Left lung (tissue), 10 donors: ENCODE measurements around the gene PCDHGA5. TPM values are rescaled to one million over a fixed set of nuclear protein-coding genes. Genes with fewer than 3 reads are reported as not detected.

ENCODE experiments used
- ATAC-seq: fragments of 200-7000 bp; cut with Tn5 transposase; one replicate; pipeline ENCODE4 v1.9.1; 2020; ENCODE audit warnings: moderate library complexity
- DNase-seq, 4 donors: peaks; one replicate each; pipeline ENCODE4 v3.0.0-alpha.2; 2013 to 2020
- H3K27ac ChIP-seq, 2 donors: fragments of 200-600 bp; sonication (generic) in 1 of 2; one replicate each; pipeline versions ENCODE4 v1.5.0 to v1.8.0; 2020 to 2021
- H3K27me3 ChIP-seq, 2 donors: fragments of 200-600 bp; sonication (generic) in 1 of 2; one replicate each; pipeline versions ENCODE4 v1.5.0 to v1.8.0; 2020 to 2021
- H3K36me3 ChIP-seq, 2 donors: fragments of 200-600 bp; sonication (generic) in 1 of 2; one replicate each; pipeline versions ENCODE4 v1.5.0 to v1.8.0; 2020 to 2021
- H3K4me1 ChIP-seq, 2 donors: fragments of 200-600 bp; one replicate each; pipeline ENCODE4 v1.8.0; 2021
- H3K4me3 ChIP-seq, 2 donors: fragments of 200-600 bp; sonication (generic) in 1 of 2; one replicate each; pipeline versions ENCODE4 v1.5.0 to v1.8.0; 2020 to 2021; ENCODE audit warnings: mild to moderate bottlenecking in 1 of 2
- H3K9me3 ChIP-seq, 2 donors: fragments of 200-600 bp; sonication (generic) in 1 of 2; one replicate each; pipeline versions ENCODE4 v1.5.0 to v1.8.0; 2020 to 2021
- CTCF ChIP-seq, 2 donors: fragments of 200-600 bp; sonication (generic) in 1 of 2; IDR thresholded peaks; one replicate each; pipeline versions ENCODE4 v1.5.0 to v1.8.0; 2021; ENCODE audit warnings: antibody characterized with exemption in 2 of 2
- intact Hi-C, 2 donors: fragments of 100-400 bp; cut with DNase I; formaldehyde crosslinking; loops; one replicate each; pipeline versions ENCODE4 v1.11.2 to v1.14.2; 2022
- polyA plus RNA-seq, 6 donors: library from polyadenylated mRNA; unstranded; fragments of 120-200 nt; gene quantifications; one replicate each; pipeline ENCODE4 v1.2.1, GENCODE V29; 2013; ENCODE audit not compliant: insufficient read length in 6 of 6
- total RNA-seq, 2 donors: library from RNA; stranded (reverse); fragmentation: NEBNext Ultra II Directional; extraction: Animal tissue kit (Norgen Biotek cat#: 25700); gene quantifications; one replicate each; pipeline ENCODE4 v1.2.1, GENCODE V29; 2021
- donor health status: DM: no; HTN: yes; CAD: no.
- donor health status: DM: no; HTN: no; CAD: no.

PCDHGA5 gene
- total and polyA plus RNA-seq, 8 donors: 1.3 to 5.0 (median 3.7) TPM

- no peak for TF ChIP-seq CTCF (IDR thresholded peaks at IDR 0.05)
- Histone ChIP-seq H3K27ac (no peak overlapping the region), H3K9me3 (peaks cover 0 to 77% of the 10 kb centered on the region in 2 donors), H3K4me3 (no peak overlapping the region), H3K4me1 (no peaks in the 10 kb centered on the region), H3K36me3 (no peaks in the 10 kb centered on the region), H3K27me3 (peaks cover 5 to 74% of the 10 kb centered on the region in 2 donors)
- ATAC-seq (no peak), DNase-seq (no peak)
- intact Hi-C loops: no loop called here
Observed at GRCh38 chr5:141351591-141351990, 12.4 kb upstream of the PCDHGA5 start.

GRCh38 chr5:141354900-141355469 is 9.0 kb upstream of the PCDHGA5 start, which contains the start of gene PCDHGA4:
Gene PCDHGA4 (plus strand): TSS chr5:141355021. CDS start chr5:141355108, 87 bp downstream.
- ATAC-seq: no peak

GRCh38 chr5:141355641-141356040 is 8.3 kb upstream of the PCDHGA5 start:
- H3K4me1 ChIP-seq: no peaks in the 10 kb centered on the region
- intact Hi-C loops: no loop called here
- ATAC-seq (no peak), DNase-seq (no peak)
- peaks cover 4 to 71% of the 10 kb centered on the region in 2 donors for H3K27me3 ChIP-seq
- H3K4me3 ChIP-seq: no peak overlapping the region
- no peaks in the 10 kb centered on the region for H3K36me3 ChIP-seq
- no peak for TF ChIP-seq CTCF (IDR thresholded peaks at IDR 0.05)
- H3K9me3 ChIP-seq: peaks cover 0 to 83% of the 10 kb centered on the region in 2 donors
- no peak overlapping the region for H3K27ac ChIP-seq

More at GRCh38 chr5:141354900-141355469, 9.0 kb upstream of the PCDHGA5 start, which contains the start of gene PCDHGA4:
- Histone ChIP-seq H3K4me1 (no peaks in the 10 kb centered on the region), H3K36me3 (no peaks in the 10 kb centered on the region), H3K9me3 (peaks cover 0 to 83% of the 10 kb centered on the region in 2 donors), H3K27me3 (peaks cover 5 to 71% of the 10 kb centered on the region in 2 donors), H3K4me3 (no peak within 1 kb of the TSS), H3K27ac (no peak within 1 kb of the TSS)
- no peak for DNase-seq
- TF ChIP-seq CTCF (IDR thresholded peaks at IDR 0.05): no peak
- intact Hi-C loops: no loop called here

- ATAC-seq: no peak
- H3K9me3 ChIP-seq: peaks cover 2 to 84% of the 10 kb centered on the region in 2 donors
- DNase-seq: no peak
- H3K27ac ChIP-seq: no peak overlapping the region
- H3K4me3 ChIP-seq: no peak overlapping the region
- H3K36me3 ChIP-seq: no peaks in the 10 kb centered on the region
- intact Hi-C loops: no loop called here
- no peak for TF ChIP-seq CTCF (IDR thresholded peaks at IDR 0.05)
- H3K27me3 ChIP-seq: peaks cover under 1 to 71% of the 10 kb centered on the region in 2 donors
- H3K4me1 ChIP-seq: no peaks in the 10 kb centered on the region
Observed at GRCh38 chr5:141356133-141356532, 7.8 kb upstream of the PCDHGA5 start.

GRCh38 chr5:141356950-141357349 is 7.0 kb upstream of the PCDHGA5 start:
- no peaks in the 10 kb centered on the region for H3K4me1 ChIP-seq
- ATAC-seq (no peak), DNase-seq (no peak)
- no peaks in the 10 kb centered on the region for H3K36me3 ChIP-seq
- H3K27me3 ChIP-seq: peaks cover 5 to 71% of the 10 kb centered on the region in 2 donors
- intact Hi-C loops: no loop called here
- H3K4me3 ChIP-seq: no peak overlapping the region
- H3K27ac ChIP-seq: no peak overlapping the region
- H3K9me3 ChIP-seq: peaks cover 4 to 84% of the 10 kb centered on the region in 2 donors
- no peak for TF ChIP-seq CTCF (IDR thresholded peaks at IDR 0.05)
